ENCODE data around the gene PTRH1. TPM values are rescaled to one million over a fixed set of nuclear protein-coding genes. Genes with fewer than 3 reads are reported as not detected.

Gene PTRH1
- total and polyA plus RNA-seq, 4 donors = 8.6 to 41.7 (median 24.7) TPM

DNA sequence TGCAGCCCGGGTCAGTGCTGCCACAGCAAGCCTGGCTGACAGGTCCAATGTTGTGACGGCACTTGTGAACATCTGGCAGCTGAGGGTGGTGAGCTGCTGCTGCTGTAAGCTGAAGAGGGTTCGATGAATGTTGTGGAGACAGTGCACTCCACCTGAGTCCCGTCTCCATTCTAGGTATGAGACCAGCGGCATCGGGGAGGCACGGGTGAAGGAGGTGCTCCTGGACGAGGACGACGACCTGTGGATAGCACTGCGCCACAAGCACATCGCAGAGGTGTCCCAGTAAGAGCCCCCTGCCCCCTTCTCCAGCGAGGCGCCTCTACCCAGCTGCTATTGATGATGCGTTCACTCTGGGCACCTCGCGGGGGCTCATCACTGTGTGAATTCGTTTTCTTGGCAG, 47.6 kb downstream of the PTRH1 start:
- Histone ChIP-seq H3K9me3 (ENCODE audit: control insufficient read depth in 4 of 4, insufficient read depth in 3 of 4, low read length in 3 of 4) (peaks cover 0 to 2% (median 0%) of the 10 kb centered on the region in 4 donors), H3K27me3 (ENCODE audit: control insufficient read depth in 3 of 3, insufficient read depth in 3 of 3, low read length in 2 of 3) (no peaks in the 10 kb centered on the region), H3K4me3 (no peak overlapping the region), H3K4me1 (ENCODE audit: control insufficient read depth in 5 of 5, insufficient read depth in 5 of 5, low read length in 5 of 5) (no peaks in the 10 kb centered on the region), H3K27ac (ENCODE audit: low read depth in 1 of 2, low read length in 1 of 2) (no peak overlapping the region), H3K36me3 (ENCODE audit: control insufficient read depth in 4 of 4, insufficient read depth in 4 of 4, low read length in 4 of 4) (peaks cover 10 to 39% (median 26%) of the 10 kb centered on the region in 4 donors), H3K9ac (ENCODE audit: insufficient read depth in 1 of 2, low read length in 2 of 2) (no peak overlapping the region)
- 92 to 93% methylated on average over 18 of the region's 18 CpGs for WGBS, 2 donors
- DNase-seq = no peak
- ATAC-seq (ENCODE audit: insufficient read depth, low FRiP score) = no peak
- TF ChIP-seq, protein P1, sequence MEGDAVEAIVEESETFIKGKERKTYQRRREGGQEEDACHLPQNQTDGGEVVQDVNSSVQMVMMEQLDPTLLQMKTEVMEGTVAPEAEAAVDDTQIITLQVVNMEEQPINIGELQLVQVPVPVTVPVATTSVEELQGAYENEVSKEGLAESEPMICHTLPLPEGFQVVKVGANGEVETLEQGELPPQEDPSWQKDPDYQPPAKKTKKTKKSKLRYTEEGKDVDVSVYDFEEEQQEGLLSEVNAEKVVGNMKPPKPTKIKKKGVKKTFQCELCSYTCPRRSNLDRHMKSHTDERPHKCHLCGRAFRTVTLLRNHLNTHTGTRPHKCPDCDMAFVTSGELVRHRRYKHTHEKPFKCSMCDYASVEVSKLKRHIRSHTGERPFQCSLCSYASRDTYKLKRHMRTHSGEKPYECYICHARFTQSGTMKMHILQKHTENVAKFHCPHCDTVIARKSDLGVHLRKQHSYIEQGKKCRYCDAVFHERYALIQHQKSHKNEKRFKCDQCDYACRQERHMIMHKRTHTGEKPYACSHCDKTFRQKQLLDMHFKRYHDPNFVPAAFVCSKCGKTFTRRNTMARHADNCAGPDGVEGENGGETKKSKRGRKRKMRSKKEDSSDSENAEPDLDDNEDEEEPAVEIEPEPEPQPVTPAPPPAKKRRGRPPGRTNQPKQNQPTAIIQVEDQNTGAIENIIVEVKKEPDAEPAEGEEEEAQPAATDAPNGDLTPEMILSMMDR (IDR thresholded peaks at IDR 0.05; ENCODE audit: control extremely low read depth, extremely low read depth) = no peak

DNA sequence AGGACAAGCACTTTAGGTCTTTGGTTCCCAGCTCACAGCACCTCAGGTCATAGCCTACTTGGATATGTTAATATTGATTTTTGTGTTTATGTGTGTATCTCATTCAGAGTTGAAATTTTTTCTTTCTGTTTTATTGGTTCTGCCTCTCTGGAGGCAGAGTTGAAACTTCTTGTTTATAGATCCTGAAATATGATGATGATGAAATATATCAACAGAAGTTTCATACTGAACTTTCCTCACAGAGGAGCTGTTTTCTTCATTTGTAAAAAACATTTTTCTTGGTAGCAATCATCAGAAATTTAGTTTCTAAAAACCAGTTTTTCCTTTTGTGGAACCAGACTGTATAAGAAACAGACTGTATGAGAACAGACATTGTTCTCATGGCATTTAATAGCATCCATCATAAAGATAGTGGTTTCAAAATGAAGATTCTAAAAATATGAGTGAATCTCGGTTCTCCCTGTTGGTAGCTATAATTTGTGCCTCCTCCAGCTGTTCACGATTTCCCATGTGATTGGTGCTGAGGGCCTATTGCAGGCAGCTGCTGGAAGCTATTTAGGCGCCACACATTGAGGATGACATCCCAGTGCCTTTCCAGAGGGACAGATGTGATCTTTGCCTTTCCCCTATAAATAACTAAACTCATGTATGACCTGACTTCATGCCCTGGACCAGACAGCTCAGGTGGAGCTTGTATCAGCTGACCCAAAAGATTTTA, 48.2 kb downstream of the PTRH1 start:
- Histone ChIP-seq H3K4me1 (ENCODE audit: control insufficient read depth in 5 of 5, insufficient read depth in 5 of 5, low read length in 5 of 5) (no peaks in the 10 kb centered on the region), H3K9ac (ENCODE audit: insufficient read depth in 1 of 2, low read length in 2 of 2) (no peak overlapping the region), H3K27me3 (ENCODE audit: control insufficient read depth in 3 of 3, insufficient read depth in 3 of 3, low read length in 2 of 3) (no peaks in the 10 kb centered on the region), H3K27ac (ENCODE audit: low read depth in 1 of 2, low read length in 1 of 2) (no peak overlapping the region), H3K4me3 (no peak overlapping the region), H3K9me3 (ENCODE audit: control insufficient read depth in 4 of 4, insufficient read depth in 3 of 4, low read length in 3 of 4) (peaks cover 0 to 2% (median 0%) of the 10 kb centered on the region in 4 donors), H3K36me3 (ENCODE audit: control insufficient read depth in 4 of 4, insufficient read depth in 4 of 4, low read length in 4 of 4) (peaks cover 10 to 37% (median 24%) of the 10 kb centered on the region in 4 donors)
- ATAC-seq (ENCODE audit: insufficient read depth, low FRiP score) (no peak), DNase-seq (no peak)
- TF ChIP-seq, protein P1 (IDR thresholded peaks at IDR 0.05; ENCODE audit: control extremely low read depth, extremely low read depth) = no peak
- 75 to 78% methylated on average over 3 of the region's 3 CpGs for WGBS, 2 donors

- Histone ChIP-seq H3K36me3 (ENCODE audit: control insufficient read depth in 4 of 4, insufficient read depth in 4 of 4, low read length in 4 of 4) (peaks cover 10 to 34% (median 24%) of the 10 kb centered on the region in 4 donors), H3K4me3 (no peak overlapping the region), H3K9me3 (ENCODE audit: control insufficient read depth in 4 of 4, insufficient read depth in 3 of 4, low read length in 3 of 4) (peaks cover 0 to 2% (median 0%) of the 10 kb centered on the region in 4 donors), H3K27me3 (ENCODE audit: control insufficient read depth in 3 of 3, insufficient read depth in 3 of 3, low read length in 2 of 3) (no peaks in the 10 kb centered on the region), H3K4me1 (ENCODE audit: control insufficient read depth in 5 of 5, insufficient read depth in 5 of 5, low read length in 5 of 5) (peaks cover 0 to 8% (median 0%) of the 10 kb centered on the region in 5 donors), H3K27ac (ENCODE audit: low read depth in 1 of 2, low read length in 1 of 2) (peak overlapping the region in 1 of 2 donors; percentile 60), H3K9ac (ENCODE audit: insufficient read depth in 1 of 2, low read length in 2 of 2) (no peak overlapping the region)
- 69 to 83% methylated on average over 10 of the region's 10 CpGs for WGBS, 2 donors
- no peak for DNase-seq
- no peak for ATAC-seq (ENCODE audit: insufficient read depth, low FRiP score)
- TF ChIP-seq, protein P1 (IDR thresholded peaks at IDR 0.05; ENCODE audit: control extremely low read depth, extremely low read depth) = no peak
These were observed 50.6 kb downstream of the PTRH1 start for GRCh38 chr9:127664678-127665507.
